WTC11 (cell line): Measurements from ENCODE around the gene SAMD4A. TPM values are rescaled to one million over a fixed set of nuclear protein-coding genes. Genes with fewer than 3 reads are reported as not detected.

Source experiments
- ATAC-seq: fragments of 200-7000 bp; cut with Tn5 transposase; 2 replicates; pipeline ENCODE4 v1.10.0; 2021; ENCODE audit warnings: mild to moderate bottlenecking, moderate library complexity
- CTCF ChIA-PET: fragments of 300-600 bp; sonication (Branson Sonifier 250); formaldehyde crosslinking; loops from one replicate; lab custom pipeline; 2021; ENCODE audit warnings: antibody characterized with exemption; lab: Charles Lee
- POLR2A ChIA-PET: fragments of 350-600 bp; sonication (Branson Sonifier 250); formaldehyde crosslinking; loops from one replicate; lab custom pipeline; 2021; ENCODE audit warnings: antibody characterized with exemption; lab: Charles Lee
- DNase-seq: peaks from one replicate; pipeline ENCODE4 v3.0.0; 2021; ENCODE audit warnings: low spot score
- H3K27ac Mint-ChIP-seq: 2 replicates; pipeline ENCODE4 v1.8.0; 2021; ENCODE audit warnings: mixed read lengths
- H3K27me3 Mint-ChIP-seq: 2 replicates; pipeline ENCODE4 v1.8.0; 2021; ENCODE audit warnings: low read depth, mild to moderate bottlenecking, moderate library complexity, mixed read lengths
- H3K36me3 Mint-ChIP-seq: 2 replicates; pipeline ENCODE4 v1.8.0; 2021; ENCODE audit warnings: mixed read lengths
- H3K4me1 Mint-ChIP-seq: 2 replicates; pipeline ENCODE4 v1.8.0; 2022; ENCODE audit warnings: mixed read lengths
- H3K4me3 Mint-ChIP-seq: 2 replicates; pipeline ENCODE4 v1.8.0; 2021; ENCODE audit warnings: mild to moderate bottlenecking, moderate library complexity, mixed read lengths
- H3K9me3 Mint-ChIP-seq: 2 replicates; pipeline ENCODE4 v1.8.0; 2021; ENCODE audit warnings: mixed read lengths
- ARID4B ChIP-seq: sonication (generic); formaldehyde crosslinking; IDR thresholded peaks from 2 replicates; pipeline ENCODE4 v1.8.0; 2023; ENCODE audit warnings: missing genetic modification reagents, mild to moderate bottlenecking, borderline replicate concordance
- ATF1 ChIP-seq: sonication (generic); formaldehyde crosslinking; IDR thresholded peaks from 2 replicates; pipeline ENCODE4 v1.8.1; 2023; ENCODE audit warnings: mild to moderate bottlenecking, moderate library complexity, missing genetic modification reagents
- EMX1 ChIP-seq: fragments of 250-450 bp; sonication (Bioruptor Pico); IDR thresholded peaks from 2 replicates; pipeline ENCODE4 v1.8.0; 2021; ENCODE audit warnings: mild to moderate bottlenecking
- ETV6 ChIP-seq: sonication (generic); formaldehyde crosslinking; IDR thresholded peaks from 2 replicates; pipeline ENCODE4 v1.8.1; 2022; ENCODE audit warnings: mild to moderate bottlenecking, missing genetic modification reagents
- FOXP4 ChIP-seq: sonication (generic); formaldehyde crosslinking; IDR thresholded peaks from 2 replicates; pipeline ENCODE4 v1.8.0; 2022; ENCODE audit warnings: mild to moderate bottlenecking, missing genetic modification reagents
- GRHL2 ChIP-seq: fragments of 250-450 bp; sonication (Bioruptor Pico); IDR thresholded peaks from 2 replicates; pipeline ENCODE4 v1.8.0; 2022; ENCODE audit warnings: mild to moderate bottlenecking, moderate library complexity; ENCODE audit not compliant: insufficient replicate concordance, severe bottlenecking
- HMGA2 ChIP-seq: fragments of 250-450 bp; sonication (Bioruptor Pico); IDR thresholded peaks from 2 replicates; pipeline ENCODE4 v1.4.0; 2021; ENCODE audit warnings: mild to moderate bottlenecking, moderate library complexity
- JAZF1 ChIP-seq: fragments of 250-450 bp; sonication (Bioruptor Pico); IDR thresholded peaks from 2 replicates; pipeline ENCODE4 v1.9.0; 2021; ENCODE audit warnings: moderate library complexity, mild to moderate bottlenecking, inconsistent platforms
- NR1H2 ChIP-seq: sonication (generic); formaldehyde crosslinking; IDR thresholded peaks from 2 replicates; pipeline ENCODE4 v1.9.0; 2021; ENCODE audit warnings: mild to moderate bottlenecking, moderate library complexity, missing genetic modification reagents
- RELA ChIP-seq: sonication (generic); formaldehyde crosslinking; IDR thresholded peaks from 2 replicates; pipeline ENCODE4 v1.8.1; 2022; ENCODE audit warnings: missing genetic modification reagents, mild to moderate bottlenecking, borderline replicate concordance
- ZNF396 ChIP-seq: fragments of 250-450 bp; sonication (Bioruptor Pico); IDR thresholded peaks from 2 replicates; pipeline ENCODE4 v1.8.0; 2021; ENCODE audit warnings: mild to moderate bottlenecking, moderate library complexity, borderline replicate concordance
- total RNA-seq: library from RNA; stranded (reverse); gene quantifications from 3 replicates; pipeline ENCODE4 v1.2.3, GENCODE V29; 2021
- TF ChIP-seq, protein P1 (sequence below): sonication (generic); formaldehyde crosslinking; IDR thresholded peaks from 2 replicates; pipeline ENCODE4 v1.8.1; 2022; ENCODE audit warnings: low read depth, mild to moderate bottlenecking, moderate library complexity, missing genetic modification reagents, borderline replicate concordance
- TF ChIP-seq, protein P2 (sequence below): fragments of 200-600 bp; IDR thresholded peaks from 2 replicates; pipeline ENCODE4 v1.8.0; 2022; ENCODE audit warnings: antibody characterized with exemption
- TF ChIP-seq, protein P3 (sequence below): sonication (generic); formaldehyde crosslinking; conservative IDR thresholded peaks from 2 replicates; pipeline ENCODE4 v1.8.1; 2023; ENCODE audit warnings: mild to moderate bottlenecking, low read depth, missing genetic modification reagents, moderate library complexity

The SAMD4A gene
- total RNA-seq, 1 experiment from 2014 or later = 6.0 TPM

DNA sequence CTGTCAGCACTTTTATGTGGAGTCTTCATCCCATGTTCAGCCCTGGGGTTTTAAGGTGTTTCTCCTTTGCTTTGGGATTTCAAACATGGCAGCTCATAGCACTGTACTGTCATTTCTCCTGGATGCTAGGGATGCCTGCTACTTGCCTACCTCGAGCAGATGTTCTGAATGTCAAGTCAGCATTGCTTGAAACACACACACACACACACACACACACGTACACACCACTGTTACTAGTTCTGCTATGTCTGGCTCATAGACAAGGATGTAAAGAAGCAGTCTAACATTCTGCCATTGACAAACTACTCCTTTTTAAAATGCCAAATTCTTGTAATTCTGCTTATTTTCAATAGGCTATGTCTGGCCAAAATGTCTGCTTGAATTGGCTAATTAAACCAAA, 72.7 kb downstream of the SAMD4A start (continued):
- TF ChIP-seq FOXP4 = no peak
- TF ChIP-seq, protein P1, sequence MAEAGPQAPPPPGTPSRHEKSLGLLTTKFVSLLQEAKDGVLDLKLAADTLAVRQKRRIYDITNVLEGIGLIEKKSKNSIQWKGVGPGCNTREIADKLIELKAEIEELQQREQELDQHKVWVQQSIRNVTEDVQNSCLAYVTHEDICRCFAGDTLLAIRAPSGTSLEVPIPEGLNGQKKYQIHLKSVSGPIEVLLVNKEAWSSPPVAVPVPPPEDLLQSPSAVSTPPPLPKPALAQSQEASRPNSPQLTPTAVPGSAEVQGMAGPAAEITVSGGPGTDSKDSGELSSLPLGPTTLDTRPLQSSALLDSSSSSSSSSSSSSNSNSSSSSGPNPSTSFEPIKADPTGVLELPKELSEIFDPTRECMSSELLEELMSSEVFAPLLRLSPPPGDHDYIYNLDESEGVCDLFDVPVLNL (CRISPR knock-in tag) = no peak
- no peak for TF ChIP-seq HMGA2
- TF ChIP-seq, protein P2, sequence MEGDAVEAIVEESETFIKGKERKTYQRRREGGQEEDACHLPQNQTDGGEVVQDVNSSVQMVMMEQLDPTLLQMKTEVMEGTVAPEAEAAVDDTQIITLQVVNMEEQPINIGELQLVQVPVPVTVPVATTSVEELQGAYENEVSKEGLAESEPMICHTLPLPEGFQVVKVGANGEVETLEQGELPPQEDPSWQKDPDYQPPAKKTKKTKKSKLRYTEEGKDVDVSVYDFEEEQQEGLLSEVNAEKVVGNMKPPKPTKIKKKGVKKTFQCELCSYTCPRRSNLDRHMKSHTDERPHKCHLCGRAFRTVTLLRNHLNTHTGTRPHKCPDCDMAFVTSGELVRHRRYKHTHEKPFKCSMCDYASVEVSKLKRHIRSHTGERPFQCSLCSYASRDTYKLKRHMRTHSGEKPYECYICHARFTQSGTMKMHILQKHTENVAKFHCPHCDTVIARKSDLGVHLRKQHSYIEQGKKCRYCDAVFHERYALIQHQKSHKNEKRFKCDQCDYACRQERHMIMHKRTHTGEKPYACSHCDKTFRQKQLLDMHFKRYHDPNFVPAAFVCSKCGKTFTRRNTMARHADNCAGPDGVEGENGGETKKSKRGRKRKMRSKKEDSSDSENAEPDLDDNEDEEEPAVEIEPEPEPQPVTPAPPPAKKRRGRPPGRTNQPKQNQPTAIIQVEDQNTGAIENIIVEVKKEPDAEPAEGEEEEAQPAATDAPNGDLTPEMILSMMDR = no peak

DNA sequence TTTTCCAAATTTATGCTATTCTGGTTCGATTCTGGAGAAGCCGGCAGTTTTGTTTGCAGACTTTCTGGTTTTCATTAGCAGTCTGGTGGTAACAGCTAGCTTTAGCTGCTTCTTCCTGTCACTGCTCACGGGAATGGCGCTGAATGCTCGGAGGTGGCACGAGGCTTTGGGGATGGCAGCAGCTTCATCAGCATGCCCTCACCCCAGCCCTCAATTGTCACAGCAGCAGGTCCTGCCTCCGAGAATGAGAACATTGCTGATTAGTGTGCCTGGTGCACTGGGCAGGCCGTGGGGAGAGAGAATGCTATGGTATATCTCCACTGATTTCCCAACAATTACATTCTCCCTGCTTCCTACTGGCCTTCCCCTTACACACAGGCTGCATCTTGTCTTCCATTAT, 73.6 kb downstream of the SAMD4A start:
- H3K36me3 Mint-ChIP-seq = no peaks in the 10 kb centered on the region
- no peak overlapping the region for H3K27ac Mint-ChIP-seq
- TF ChIP-seq JAZF1 (CRISPR knock-in tag) (no peak), ARID4B (CRISPR knock-in tag) (no peak), ZNF396 (CRISPR knock-in tag) (no peak), RELA (CRISPR knock-in tag) (no peak)
- TF ChIP-seq, all 79 proteins: peak for 0
- Mint-ChIP-seq H3K4me1 (peaks cover 26% of the 10 kb centered on the region), H3K4me3 (no peak overlapping the region), H3K9me3 (no peaks in the 10 kb centered on the region; the same call in 1 of the 2 replicates), H3K27me3 (no peaks in the 10 kb centered on the region)
- ChIA-PET POLR2A (no interaction called here), CTCF (interaction anchor here (1.0 to 1.8 kb wide), 3 partner anchors 15 to 76 kb away, joined by 3 to 6 read pairs (median 5); no protein-coding TSS in a partner anchor)
- no peak for ATAC-seq
- DNase-seq = no peak

GRCh38 chr14:54642121-54642520, 75.2 kb downstream of the SAMD4A start:
- Mint-ChIP-seq H3K36me3 (no peaks in the 10 kb centered on the region), H3K9me3 (no peaks in the 10 kb centered on the region), H3K4me3 (no peak overlapping the region), H3K27ac (0 out of 2 replicates have a peak overlapping the region, but pooled peaks have one; percentile 19), H3K27me3 (no peaks in the 10 kb centered on the region), H3K4me1 (peaks cover 21% of the 10 kb centered on the region)
- DNase-seq (no peak), ATAC-seq (no peak)
- POLR2A ChIA-PET = no interaction called here
- no peak for TF ChIP-seq GRHL2 (CRISPR knock-in tag)
- no peak for TF ChIP-seq ETV6 (CRISPR knock-in tag)
- TF ChIP-seq EMX1 (CRISPR knock-in tag) = no peak
- TF ChIP-seq ATF1 (CRISPR knock-in tag) = no peak
- TF ChIP-seq NR1H2 = no peak
- TF ChIP-seq, protein P3, sequence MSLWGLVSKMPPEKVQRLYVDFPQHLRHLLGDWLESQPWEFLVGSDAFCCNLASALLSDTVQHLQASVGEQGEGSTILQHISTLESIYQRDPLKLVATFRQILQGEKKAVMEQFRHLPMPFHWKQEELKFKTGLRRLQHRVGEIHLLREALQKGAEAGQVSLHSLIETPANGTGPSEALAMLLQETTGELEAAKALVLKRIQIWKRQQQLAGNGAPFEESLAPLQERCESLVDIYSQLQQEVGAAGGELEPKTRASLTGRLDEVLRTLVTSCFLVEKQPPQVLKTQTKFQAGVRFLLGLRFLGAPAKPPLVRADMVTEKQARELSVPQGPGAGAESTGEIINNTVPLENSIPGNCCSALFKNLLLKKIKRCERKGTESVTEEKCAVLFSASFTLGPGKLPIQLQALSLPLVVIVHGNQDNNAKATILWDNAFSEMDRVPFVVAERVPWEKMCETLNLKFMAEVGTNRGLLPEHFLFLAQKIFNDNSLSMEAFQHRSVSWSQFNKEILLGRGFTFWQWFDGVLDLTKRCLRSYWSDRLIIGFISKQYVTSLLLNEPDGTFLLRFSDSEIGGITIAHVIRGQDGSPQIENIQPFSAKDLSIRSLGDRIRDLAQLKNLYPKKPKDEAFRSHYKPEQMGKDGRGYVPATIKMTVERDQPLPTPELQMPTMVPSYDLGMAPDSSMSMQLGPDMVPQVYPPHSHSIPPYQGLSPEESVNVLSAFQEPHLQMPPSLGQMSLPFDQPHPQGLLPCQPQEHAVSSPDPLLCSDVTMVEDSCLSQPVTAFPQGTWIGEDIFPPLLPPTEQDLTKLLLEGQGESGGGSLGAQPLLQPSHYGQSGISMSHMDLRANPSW (CRISPR knock-in tag) = no peak
- CTCF ChIA-PET = interaction anchor here (0.8 to 2.7 kb wide), 11 partner anchors 8 to 133 kb away, joined by 3 to 17 read pairs (median 5); partner anchors contain the start of gene CGRRF1
